ENCODE results near the gene ZFHX2. TPM values are rescaled to one million over a fixed set of nuclear protein-coding genes. Genes with fewer than 3 reads are reported as not detected.

Gene ZFHX2
- total and polyA plus RNA-seq, 2 of the 13 experiments (the other 11 are each of a cell fraction or from before 2014, with no cell fraction given): 0.17 to 0.44 TPM

- TF ChIP-seq CSRNP2 (CRISPR knock-in tag; conservative IDR thresholded peaks at IDR 0.05; ENCODE audit: low read depth) (no peak), DNMT1 (CRISPR knock-in tag; IDR thresholded peaks at IDR 0.05) (no peak), ZZZ3 (CRISPR knock-in tag; IDR thresholded peaks at IDR 0.05; ENCODE audit: borderline replicate concordance) (no peak), SSRP1 (CRISPR knock-in tag; IDR thresholded peaks at IDR 0.05) (no peak), HNRNPK (IDR thresholded peaks at IDR 0.05; ENCODE audit: low read depth, low read length, poor library complexity, severe bottlenecking) (peak; percentile 60), ZBTB33 (CRISPR knock-in tag; IDR thresholded peaks at IDR 0.05) (peak; percentile 88), FOXA1 (IDR thresholded peaks at IDR 0.05) (0 out of 2 replicates have a peak, but pooled peaks have one; percentile 23), FOXA1 (CRISPR knock-in tag; IDR thresholded peaks at IDR 0.05) (no peak), THAP7 (CRISPR knock-in tag; IDR thresholded peaks at IDR 0.05) (no peak), ZMAT5 (CRISPR knock-in tag; IDR thresholded peaks at IDR 0.05; ENCODE audit: borderline replicate concordance, low read depth) (no peak), ZNF780A (CRISPR knock-in tag; IDR thresholded peaks at IDR 0.05) (no peak), ETV6 (CRISPR knock-in tag; conservative IDR thresholded peaks at IDR 0.05) (0 out of 2 replicates have a peak, but pooled peaks have one; percentile 4), ZFP36L1 (CRISPR knock-in tag; IDR thresholded peaks at IDR 0.05) (no peak), ZBTB7A (CRISPR knock-in tag; IDR thresholded peaks at IDR 0.05) (no peak), JUNB (CRISPR knock-in tag; IDR thresholded peaks at IDR 0.05; ENCODE audit: borderline replicate concordance) (no peak), SNAPC4 (CRISPR knock-in tag; IDR thresholded peaks at IDR 0.05) (no peak), RBFOX2 (IDR thresholded peaks at IDR 0.05; ENCODE audit: low read depth, low read length) (0 out of 2 replicates have a peak, but pooled peaks have one; percentile 31)
These were observed 69.4 kb downstream of the ZFHX2 start (continued) for GRCh38 chr14:23481979-23482822.

All from HepG2 (cell line).